ENCODE results near the gene XXYLT1. TPM values are rescaled to one million over a fixed set of nuclear protein-coding genes. Genes with fewer than 3 reads are reported as not detected.

XXYLT1 gene
- total RNA-seq, 1 experiment from 2014 or later = 29.2 TPM

GRCh38 chr3:195212749-195213375 lies 58.1 kb downstream of the XXYLT1 start:
- intact Hi-C loops (cut with micrococcal nuclease; ENCODE audit: unreplicated experiment) = no loop called here
- TF ChIP-seq CTCF (IDR thresholded peaks at IDR 0.05; ENCODE audit: unreplicated experiment) = no peak
- no TSS peak for BruUV-seq (replicated peaks)
- Mint-ChIP-seq H3K27ac (ENCODE audit: unreplicated experiment) (no peak overlapping the region), H3K27me3 (ENCODE audit: unreplicated experiment) (no peaks in the 10 kb centered on the region), H3K4me3 (ENCODE audit: low read depth, unreplicated experiment) (no peak overlapping the region), H3K9me3 (ENCODE audit: low read depth, unreplicated experiment) (peaks cover 6% of the 10 kb centered on the region), H3K36me3 (ENCODE audit: insufficient read depth, unreplicated experiment) (no peaks in the 10 kb centered on the region), H3K4me1 (ENCODE audit: low read depth, unreplicated experiment) (peaks cover 9% of the 10 kb centered on the region)
- DNase-seq = no peak
- CTCF ChIA-PET = interaction anchor here (0.7 kb wide), 1 partner anchor 35 kb away, joined by 4 read pairs; no protein-coding TSS in a partner anchor

GRCh38 chr3:195212033-195212748 lies 58.8 kb downstream of the XXYLT1 start:
- CTCF ChIA-PET = interaction anchor here (0.7 to 2.4 kb wide), 2 partner anchors 9 to 36 kb away, joined by 4 to 9 read pairs; no protein-coding TSS in a partner anchor
- H3K4me1 Mint-ChIP-seq (ENCODE audit: low read depth, unreplicated experiment) = peaks cover 9% of the 10 kb centered on the region
- no peak overlapping the region for H3K4me3 Mint-ChIP-seq (ENCODE audit: low read depth, unreplicated experiment)
- H3K36me3 Mint-ChIP-seq (ENCODE audit: insufficient read depth, unreplicated experiment) = no peaks in the 10 kb centered on the region
- peaks cover 6% of the 10 kb centered on the region for H3K9me3 Mint-ChIP-seq (ENCODE audit: low read depth, unreplicated experiment)
- BruUV-seq (replicated peaks) = no TSS peak
- no peak overlapping the region for H3K27ac Mint-ChIP-seq (ENCODE audit: unreplicated experiment)
- no peak for TF ChIP-seq CTCF (IDR thresholded peaks at IDR 0.05; ENCODE audit: unreplicated experiment)
- DNase-seq = no peak
- no peaks in the 10 kb centered on the region for H3K27me3 Mint-ChIP-seq (ENCODE audit: unreplicated experiment)
- intact Hi-C loops (cut with micrococcal nuclease; ENCODE audit: unreplicated experiment) = no loop called here

- Mint-ChIP-seq H3K36me3 (ENCODE audit: insufficient read depth, unreplicated experiment) (peaks cover 1% of the 10 kb centered on the region), H3K9me3 (ENCODE audit: low read depth, unreplicated experiment) (peaks cover 4% of the 10 kb centered on the region), H3K4me1 (ENCODE audit: low read depth, unreplicated experiment) (peaks cover 10% of the 10 kb centered on the region), H3K4me3 (ENCODE audit: low read depth, unreplicated experiment) (no peak overlapping the region), H3K27ac (ENCODE audit: unreplicated experiment) (no peak overlapping the region), H3K27me3 (ENCODE audit: unreplicated experiment) (no peaks in the 10 kb centered on the region)
- BruUV-seq (replicated peaks) = no TSS peak
- CTCF ChIA-PET = interaction anchor here (1.3 to 2.4 kb wide), 3 partner anchors 11 to 91 kb away, joined by 3 to 9 read pairs (median 3); no protein-coding TSS in a partner anchor
- intact Hi-C loops (cut with micrococcal nuclease; ENCODE audit: unreplicated experiment) = no loop called here
- no peak for TF ChIP-seq CTCF (IDR thresholded peaks at IDR 0.05; ENCODE audit: unreplicated experiment)
- DNase-seq = no peak
Measured at GRCh38 chr3:195210266-195210973, 60.5 kb downstream of the XXYLT1 start.

GRCh38 chr3:195209847-195210265 lies 61.1 kb downstream of the XXYLT1 start:
- H3K4me3 Mint-ChIP-seq (ENCODE audit: low read depth, unreplicated experiment) = no peak overlapping the region
- H3K4me1 Mint-ChIP-seq (ENCODE audit: low read depth, unreplicated experiment) = peaks cover 16% of the 10 kb centered on the region
- H3K27ac Mint-ChIP-seq (ENCODE audit: unreplicated experiment) = no peak overlapping the region
- no peak for TF ChIP-seq CTCF (IDR thresholded peaks at IDR 0.05; ENCODE audit: unreplicated experiment)
- DNase-seq = no peak
- CTCF ChIA-PET = interaction anchor here (1.1 to 2.4 kb wide), 4 partner anchors 11 to 90 kb away, joined by 3 to 9 read pairs (median 3); no protein-coding TSS in a partner anchor
- peaks cover 5% of the 10 kb centered on the region for H3K36me3 Mint-ChIP-seq (ENCODE audit: insufficient read depth, unreplicated experiment)
- no TSS peak for BruUV-seq (replicated peaks)
- no peaks in the 10 kb centered on the region for H3K27me3 Mint-ChIP-seq (ENCODE audit: unreplicated experiment)
- intact Hi-C loops (cut with micrococcal nuclease; ENCODE audit: unreplicated experiment) = no loop called here
- H3K9me3 Mint-ChIP-seq (ENCODE audit: low read depth, unreplicated experiment) = peaks cover 4% of the 10 kb centered on the region
